GM18508 (cell line): ENCODE results near the gene CPAMD8.
"Not testable (repeated sequence)": the region's sequence is repeated elsewhere in the genome, so short reads cannot be mapped to it uniquely, and the experiment has no call there.

Experiments
- ATAC-seq: cut with Tn5 transposase; IDR thresholded peaks from one replicate; pipeline ENCODE4 v1.9.1; 2021; ENCODE audit warnings: moderate number of reproducible peaks; ENCODE audit not compliant: insufficient read depth, unreplicated experiment

CPAMD8 gene

DNA sequence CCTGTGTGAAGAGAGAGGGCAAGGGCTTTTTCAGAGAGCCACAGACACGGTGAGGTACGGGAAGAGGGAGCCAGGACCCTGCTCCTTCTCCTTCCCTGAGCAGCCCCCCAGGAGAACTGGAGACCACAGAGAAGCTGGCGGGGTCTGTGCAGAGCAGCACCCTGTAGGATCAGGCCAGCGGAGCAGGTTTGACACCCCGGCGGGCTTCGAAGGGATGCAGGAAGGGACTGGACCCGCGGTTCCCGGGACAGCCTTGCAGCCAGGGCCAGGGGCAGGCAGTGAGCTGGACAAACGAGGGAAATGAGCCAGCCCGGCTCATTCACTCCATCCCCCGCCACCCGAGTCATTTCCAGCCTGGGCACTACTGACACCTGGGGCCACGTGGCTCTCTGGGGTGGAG is 22.2 kb downstream of the CPAMD8 start:
- ATAC-seq = no peak

DNA sequence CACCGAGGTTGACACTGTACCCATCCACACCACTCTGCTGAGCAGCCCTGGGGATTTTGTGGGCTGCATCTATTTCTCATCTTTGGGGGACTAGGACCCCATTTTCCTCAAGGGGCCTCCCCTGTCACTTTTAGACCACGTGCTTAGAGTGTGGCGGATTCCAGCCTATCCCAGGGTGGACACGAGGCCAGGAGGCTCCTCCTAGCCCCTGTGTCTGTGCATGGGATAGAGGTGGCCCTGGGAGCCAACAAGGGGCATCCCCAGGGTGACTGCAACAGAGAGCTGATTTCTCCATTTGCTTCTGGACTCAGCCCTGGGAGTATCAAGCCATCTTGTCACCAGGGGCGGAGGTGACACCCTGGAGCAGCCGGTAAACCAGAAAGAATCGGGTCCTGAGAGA is 24.2 kb downstream of the CPAMD8 start:
- no peak for ATAC-seq

DNA sequence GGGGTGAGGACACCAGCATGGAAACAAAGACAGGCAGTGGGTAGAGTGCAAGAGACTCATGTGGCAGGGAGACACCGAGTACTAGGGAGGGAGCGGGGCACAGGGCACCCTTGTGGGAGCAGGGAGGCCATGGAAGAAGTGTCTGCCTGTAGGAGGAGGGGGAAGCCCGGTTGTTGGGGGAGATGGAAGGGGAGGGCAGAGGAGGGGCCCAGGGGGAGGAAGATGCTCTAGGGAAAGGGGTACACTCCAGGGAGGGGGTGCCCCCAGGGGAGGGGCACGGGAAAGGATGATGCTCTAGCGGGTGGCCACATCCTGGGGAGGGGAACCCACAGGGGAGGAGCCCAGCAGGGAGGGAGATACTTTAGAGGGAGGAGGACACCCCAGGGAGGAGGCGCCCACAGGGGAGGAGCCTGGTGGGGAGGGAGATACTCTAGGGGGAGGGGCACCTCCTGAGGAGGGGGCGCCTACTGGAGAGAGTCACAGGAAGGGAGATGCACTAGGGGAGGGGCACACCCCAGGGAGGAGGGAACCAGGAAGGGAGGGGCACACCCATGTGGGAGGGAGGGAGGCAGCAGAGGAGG is 24.9 kb downstream of the CPAMD8 start:
- no peak for ATAC-seq

GRCh38 chr19:16998635-16999194 is 27.9 kb downstream of the CPAMD8 start:
- no peak for ATAC-seq

DNA sequence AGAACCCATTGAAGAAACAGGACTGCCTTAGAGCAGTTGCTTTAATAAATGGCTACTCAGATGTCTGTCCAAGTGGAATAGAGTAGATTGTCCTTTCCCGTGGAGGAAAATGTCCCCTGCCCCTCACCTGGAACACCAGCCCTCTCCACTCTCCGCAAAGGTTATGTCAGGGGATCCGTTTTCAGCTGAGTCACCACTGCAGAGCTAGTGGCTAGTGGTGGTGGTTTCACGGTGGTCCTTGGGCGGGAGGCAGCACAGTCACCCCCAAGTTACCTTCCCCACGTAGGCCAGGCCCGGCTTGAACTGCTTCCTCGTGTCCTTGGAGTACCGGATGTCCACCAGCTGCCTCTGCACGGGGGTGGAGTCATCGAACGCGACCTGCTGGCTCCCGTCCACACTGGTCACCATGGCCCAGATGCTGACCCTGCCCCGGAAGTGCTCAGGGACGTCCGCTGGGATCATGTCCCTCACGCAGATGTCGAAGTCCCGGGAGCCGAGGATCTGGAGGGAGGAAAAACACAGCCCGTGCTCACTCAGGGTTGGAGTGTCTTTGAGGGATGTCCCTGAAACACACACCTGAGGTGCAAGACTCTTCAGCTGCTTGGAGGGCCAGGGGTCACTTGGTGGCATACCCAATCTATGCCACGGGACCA is 29.6 kb downstream of the CPAMD8 start:
- not testable (repeated sequence) for ATAC-seq

DNA sequence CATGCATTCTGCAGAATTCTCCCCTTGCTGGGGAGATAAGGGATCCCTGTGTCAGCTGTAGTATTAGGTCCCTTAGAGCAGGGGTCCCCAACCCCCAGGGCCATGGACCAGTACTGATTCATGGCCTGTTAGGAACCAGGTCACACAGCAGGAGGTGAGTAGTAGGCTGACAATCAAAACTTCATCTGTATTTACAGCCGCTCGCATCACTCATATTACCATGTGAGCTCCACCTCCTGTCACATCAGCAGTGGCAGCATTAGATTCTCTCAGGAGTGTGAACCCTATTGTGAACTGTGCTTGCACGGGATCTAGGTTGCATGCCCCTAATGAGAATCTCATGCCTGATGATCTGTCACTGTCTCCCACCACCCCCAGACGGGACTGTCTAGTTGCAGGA is 37.9 kb downstream of the CPAMD8 start:
- no peak for ATAC-seq

GRCh38 chr19:16985403-16985802 is 41.2 kb downstream of the CPAMD8 start:
- ATAC-seq = no peak

GRCh38 chr19:16982586-16982985 is 44.0 kb downstream of the CPAMD8 start:
- ATAC-seq = not testable (repeated sequence)

GRCh38 chr19:16978839-16979802 is 47.5 kb downstream of the CPAMD8 start:
- ATAC-seq = no peak

DNA sequence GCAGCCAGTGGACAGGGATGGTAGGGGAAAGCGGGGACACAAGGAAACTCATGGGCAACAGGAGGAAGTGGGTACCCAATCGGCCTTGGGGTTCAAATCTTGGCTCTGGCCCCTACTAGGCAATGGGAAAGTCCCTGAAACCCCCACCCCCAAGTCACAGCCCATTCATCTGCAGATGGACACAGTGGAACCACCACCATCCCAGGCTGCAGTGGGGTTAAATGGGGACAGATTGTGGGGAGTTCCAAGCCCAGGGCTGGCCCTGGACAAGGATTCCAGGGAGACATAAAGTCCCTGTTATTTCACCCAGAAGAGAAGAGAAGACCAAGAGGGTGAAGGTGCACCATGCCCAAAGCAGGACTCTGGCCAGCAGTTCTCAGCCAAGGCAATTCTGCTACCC is 48.5 kb downstream of the CPAMD8 start:
- no peak for ATAC-seq

DNA sequence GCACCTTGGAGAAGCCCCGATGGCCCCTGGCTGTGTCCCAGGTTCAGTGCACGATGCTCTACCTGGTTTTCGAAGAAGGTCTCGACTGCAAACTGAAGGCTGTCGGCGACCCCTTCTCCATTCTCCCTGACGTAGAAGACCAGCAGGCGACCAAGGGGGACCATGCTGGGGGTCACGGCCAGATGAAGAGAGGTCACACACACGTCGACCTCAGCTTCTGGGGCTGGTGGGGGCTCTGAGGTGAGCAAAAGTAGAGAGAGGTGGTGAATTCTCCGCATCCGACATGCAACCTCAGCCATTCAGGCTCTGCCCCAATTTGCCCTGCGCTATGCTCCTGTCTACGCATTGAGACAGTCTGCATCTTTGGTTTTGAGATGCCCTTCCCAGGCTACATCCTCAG is 49.3 kb downstream of the CPAMD8 start:
- no peak for ATAC-seq

DNA sequence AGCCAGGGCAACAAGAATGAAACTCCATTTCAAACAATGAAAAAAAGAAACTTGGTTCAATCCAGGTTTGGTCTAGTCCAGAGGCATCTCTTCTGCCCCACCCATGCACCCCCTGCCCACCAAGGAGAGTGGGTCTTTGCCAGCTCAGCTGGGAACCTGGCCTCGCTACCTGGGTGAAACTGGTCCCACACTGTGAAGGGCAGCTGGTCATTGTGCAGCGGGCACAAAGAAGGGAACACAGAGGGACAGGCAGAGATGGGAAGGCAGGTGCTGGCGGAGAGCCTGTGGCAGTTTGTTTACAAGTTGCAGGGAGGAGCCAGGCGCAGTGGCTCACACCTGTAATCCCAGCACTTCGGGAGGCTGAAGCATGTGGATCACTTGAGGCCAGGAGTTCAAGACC is 50.2 kb downstream of the CPAMD8 start:
- ATAC-seq = no peak

- ATAC-seq = no peak
Observed at GRCh38 chr19:16970821-16971220, 55.8 kb downstream of the CPAMD8 start.

- ATAC-seq = no peak
Observed at GRCh38 chr19:16969135-16969534, 57.5 kb downstream of the CPAMD8 start.

- not testable (repeated sequence) for ATAC-seq
Observed at GRCh38 chr19:16960996-16961822, 65.4 kb downstream of the CPAMD8 start.

GRCh38 chr19:16958277-16958676 is 68.3 kb downstream of the CPAMD8 start:
- ATAC-seq = not testable (repeated sequence)

DNA sequence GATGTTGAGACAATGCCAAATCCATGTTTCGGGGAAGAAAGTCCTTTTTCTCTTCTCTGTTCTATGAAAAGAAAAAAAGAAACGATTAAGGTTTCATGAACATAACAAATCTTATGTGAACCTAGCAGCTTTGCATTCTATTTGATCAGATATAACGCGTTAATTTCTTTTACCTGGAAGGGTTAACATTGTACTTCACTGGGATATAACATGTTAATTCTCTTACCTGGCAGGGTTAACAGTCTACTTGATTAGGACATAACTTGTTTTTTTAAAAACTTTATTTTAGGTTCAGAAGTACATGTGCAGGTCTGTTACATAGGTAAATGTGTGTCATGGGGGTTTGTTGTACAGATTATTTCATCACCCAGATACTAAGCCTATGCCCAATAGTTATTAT is 68.8 kb downstream of the CPAMD8 start:
- no peak for ATAC-seq

DNA sequence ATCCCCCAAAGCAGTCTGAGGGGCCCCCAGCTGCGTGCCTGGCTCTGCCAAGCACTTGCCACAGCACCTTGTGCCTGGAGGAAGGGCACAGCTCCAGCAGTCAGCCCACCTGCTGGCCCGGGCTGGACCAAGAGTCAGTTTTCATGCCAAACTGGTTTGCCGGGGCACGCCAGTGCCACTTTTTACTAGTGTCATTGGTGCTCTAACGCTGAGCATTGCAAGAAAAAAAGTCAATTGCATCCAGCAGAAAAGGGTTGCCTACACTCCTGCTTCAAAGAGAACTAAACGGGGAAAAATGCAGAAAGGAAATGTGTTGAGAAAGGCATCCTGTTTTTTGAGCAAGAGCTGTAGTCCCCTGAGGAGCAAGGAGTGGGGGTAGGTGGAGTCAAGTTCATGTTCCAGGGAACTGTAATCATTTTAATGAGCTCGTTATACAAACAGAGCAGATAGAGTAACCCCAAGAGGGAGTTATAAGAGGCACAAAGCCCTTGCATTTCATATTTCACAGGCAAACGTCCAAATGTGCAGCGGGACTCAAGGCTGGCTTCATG is 69.4 kb downstream of the CPAMD8 start:
- ATAC-seq = no peak

- no peak for ATAC-seq
Observed at GRCh38 chr19:16955161-16955560, 71.4 kb downstream of the CPAMD8 start.

DNA sequence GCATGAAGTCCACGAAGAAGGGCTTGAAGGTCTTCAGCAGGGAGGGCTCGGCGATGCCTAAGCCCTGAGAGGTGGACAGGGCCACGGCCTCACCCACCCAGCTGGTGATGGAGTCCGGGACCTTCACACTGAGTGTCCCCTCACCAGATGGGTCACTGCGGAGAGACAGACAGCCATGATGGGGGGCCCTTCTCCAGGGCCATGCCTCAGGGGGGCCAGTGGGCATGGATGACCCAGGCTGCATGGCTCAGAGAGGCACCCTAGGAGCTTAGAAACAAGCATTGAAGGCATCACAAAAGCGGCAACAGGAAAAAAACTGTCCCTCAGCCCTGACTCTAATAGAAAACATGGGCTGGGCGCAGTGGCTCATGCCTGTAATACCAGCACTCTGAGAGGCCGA is 74.6 kb downstream of the CPAMD8 start:
- ATAC-seq = no peak
